Measurements from ENCODE around the gene LRP5.
"Not testable (repeated sequence)": the region's sequence is repeated elsewhere in the genome, so short reads cannot be mapped to it uniquely, and the experiment has no call there.

The LRP5 gene

DNA sequence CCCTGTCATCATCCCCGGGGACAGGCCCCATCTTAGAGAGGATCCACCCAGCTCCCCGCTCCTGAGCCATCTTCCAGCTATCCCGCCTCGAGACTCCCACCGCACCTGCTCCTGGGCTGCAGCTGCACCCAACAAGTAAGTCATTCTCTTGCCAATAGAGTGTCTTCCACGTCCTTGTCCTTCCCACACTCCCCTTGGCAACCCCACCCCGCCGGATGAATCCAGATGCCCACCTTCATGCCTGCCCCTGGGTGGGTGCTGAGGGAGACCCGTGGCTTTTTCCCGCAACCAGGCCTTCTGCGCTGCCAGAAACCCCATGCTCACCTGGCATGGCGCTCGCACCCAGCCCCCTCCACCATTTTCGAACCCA is 29.5 kb upstream of the LRP5 start:
- no peak for DNase-seq

DNA sequence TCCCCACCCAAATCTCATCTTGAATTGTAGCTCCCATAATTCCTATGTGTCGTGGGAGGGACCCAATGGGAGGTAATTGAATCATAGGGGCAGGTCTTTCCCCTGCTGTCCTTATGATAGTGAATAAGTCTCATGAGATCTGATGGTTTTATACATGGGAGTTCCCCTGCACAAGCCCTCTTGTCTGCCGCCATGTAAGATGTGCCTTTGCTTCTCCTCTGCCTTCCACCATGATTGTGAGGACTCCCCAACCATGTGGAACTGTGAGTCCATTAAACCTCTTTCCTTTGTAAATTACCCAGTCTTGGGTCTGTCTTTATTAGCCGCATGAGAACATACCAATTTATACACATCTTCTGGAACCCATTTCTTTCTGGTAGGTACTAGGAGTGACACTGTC is 27.8 kb upstream of the LRP5 start:
- DNase-seq: not testable (repeated sequence)

DNA sequence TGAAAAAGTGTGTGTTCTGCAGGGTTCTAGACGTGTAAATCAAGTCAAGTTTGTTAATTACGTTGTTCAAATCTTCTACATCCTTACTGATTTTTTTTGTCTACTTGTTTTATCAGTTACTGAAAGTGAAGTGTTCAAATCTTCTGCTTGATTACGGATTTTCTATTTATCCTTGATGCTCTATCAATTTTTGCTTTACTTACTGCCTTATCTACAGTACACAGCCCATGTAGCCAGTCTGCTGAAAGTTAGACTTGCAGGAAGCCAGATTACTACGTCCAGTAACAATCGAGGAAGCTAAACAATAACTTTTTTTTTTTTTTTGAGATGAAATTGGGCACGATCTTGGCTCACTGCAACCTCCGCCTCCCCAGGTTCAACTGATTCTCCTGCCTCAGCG is 25.0 kb upstream of the LRP5 start:
- no peak for DNase-seq

DNA sequence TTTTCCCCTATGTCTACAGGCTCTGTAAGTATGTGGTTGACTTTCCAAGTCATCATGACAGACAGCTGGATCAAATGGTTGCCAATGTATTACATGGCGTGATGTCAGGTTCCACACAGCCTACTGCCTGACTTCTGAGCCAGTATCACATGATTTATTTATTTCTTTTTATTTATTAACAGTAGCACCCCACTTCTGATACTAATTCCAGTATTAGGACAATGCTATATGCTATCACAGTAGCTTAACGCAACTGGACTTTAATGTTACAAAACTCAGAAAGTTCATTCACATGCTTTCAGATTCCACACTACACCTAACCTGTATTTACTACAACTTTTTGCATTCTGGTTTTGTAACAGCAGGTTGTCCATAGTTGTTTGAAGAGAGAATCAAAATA is 22.9 kb upstream of the LRP5 start:
- DNase-seq: no peak

DNA sequence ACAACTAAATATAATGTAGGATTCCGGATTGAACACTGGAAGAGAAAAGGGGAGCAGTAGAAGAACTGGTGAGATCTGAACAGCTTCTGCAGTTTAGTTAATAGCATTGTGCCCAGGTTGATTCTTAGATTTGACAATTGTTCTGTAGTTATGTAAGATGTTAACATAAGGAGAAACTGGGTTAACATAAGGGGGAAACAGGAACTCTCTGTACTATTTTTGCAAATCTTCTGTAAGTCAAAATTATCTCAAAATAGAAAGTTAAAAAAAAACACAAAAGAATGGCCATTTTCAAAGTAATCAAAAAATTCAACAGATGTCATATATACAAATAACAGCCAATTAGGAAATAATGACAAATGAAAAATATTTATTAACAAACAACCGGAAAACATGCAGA is 18.7 kb upstream of the LRP5 start:
- DNase-seq: no peak

DNA sequence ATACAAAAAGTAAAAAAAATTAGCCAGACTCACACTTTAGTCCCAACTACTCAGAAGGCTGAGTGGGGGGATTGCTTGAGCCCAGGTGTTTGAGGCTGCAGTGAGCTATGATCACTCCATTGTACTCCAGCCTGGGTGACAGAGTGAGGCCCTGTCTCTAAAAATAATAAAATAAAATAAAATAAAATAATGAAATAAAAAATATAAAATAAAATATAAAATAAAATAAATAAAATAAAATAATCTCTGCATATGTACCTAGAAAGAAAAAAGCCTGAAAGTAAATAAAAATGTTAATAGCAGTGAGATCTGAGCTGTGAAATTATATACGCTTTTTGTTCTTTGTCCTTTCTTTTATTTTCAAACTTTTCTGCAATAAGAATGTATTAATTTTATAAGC is 17.1 kb upstream of the LRP5 start:
- no peak for DNase-seq

DNA sequence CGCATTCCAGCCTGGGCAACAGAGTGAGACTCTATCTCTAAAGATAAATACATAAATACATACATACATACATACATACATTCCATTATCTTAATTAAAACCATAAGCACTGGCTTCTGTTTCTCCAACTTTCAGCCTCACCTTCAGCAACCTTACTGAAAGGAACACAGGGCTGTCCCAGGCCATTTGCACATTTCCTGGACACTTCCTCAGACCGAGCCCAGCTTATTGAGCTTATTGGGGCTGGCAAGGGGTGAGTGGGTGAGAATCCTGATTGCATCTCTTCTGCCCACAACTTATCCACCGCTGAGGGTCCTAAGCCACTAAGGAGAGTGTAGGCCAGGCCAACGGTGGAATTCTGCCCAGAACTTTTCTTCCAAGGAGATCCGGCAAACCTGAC is 16.5 kb upstream of the LRP5 start:
- no peak for DNase-seq

DNA sequence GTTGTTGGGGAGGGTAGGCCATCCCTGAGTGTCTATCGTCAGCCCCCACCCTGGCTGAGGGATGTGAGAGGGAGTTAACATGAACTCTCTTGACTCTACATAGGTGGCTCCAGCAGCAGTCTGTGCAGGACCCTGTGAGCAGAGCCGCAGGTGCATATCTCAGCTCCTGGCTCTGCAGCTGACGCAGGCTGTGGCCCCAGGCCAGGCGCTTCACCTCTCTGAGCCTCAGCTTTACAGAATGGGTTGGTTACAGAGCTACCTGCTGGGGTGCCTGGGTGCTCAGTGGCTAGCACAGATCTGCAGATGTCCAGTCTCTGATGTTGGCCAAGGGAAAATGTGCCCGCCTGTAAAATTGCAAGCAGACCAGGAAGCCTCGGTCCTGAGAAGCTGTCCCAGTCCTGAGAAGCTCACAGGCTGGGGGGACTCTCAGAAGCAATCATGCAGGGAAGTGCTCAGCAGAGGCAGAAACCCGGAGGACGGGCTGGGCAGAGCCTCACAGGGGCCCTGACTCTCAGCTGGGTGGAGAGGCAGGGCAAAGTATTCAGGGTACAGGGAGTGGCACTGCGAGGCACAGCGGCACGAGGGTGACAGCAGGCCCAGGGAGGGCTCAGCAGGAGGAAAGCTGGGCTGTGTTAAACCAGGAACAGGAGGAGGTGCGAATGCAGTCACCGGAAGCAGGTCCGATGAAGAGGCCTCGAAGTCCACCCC is 15.9 kb upstream of the LRP5 start:
- DNase-seq: no peak

DNA sequence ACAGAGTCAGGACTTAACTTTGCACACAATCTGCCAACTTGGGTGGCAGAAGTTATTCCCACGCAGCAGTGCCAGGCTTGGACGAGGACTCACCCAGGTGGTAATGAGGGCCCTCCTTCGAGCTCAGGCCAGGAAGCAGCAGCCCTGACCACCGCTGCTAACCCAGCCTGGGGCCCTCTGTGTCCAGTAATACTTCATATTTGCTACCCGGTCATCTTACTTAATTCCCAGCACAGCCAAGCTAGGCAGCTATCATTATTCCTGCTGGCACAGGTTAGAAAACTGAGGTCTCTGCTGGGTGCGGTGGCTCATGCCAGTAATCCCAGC is 15.4 kb upstream of the LRP5 start:
- no peak for DNase-seq

DNA sequence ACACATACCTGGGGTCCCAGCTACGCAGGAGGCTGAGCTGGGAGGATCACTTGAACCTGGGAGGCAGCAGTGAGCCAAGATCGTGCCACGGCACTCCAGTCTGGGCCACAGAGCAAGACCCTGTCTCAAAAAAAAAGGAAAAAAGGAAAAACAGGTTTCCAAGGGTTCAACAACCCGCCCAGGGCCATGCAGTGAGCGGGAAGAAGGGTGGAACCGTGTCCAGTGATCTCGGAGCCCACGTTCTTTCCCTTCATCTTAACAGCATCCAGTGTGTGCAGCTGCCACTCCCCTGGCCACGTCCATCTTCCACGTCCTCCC is 14.9 kb upstream of the LRP5 start:
- DNase-seq: no peak

DNA sequence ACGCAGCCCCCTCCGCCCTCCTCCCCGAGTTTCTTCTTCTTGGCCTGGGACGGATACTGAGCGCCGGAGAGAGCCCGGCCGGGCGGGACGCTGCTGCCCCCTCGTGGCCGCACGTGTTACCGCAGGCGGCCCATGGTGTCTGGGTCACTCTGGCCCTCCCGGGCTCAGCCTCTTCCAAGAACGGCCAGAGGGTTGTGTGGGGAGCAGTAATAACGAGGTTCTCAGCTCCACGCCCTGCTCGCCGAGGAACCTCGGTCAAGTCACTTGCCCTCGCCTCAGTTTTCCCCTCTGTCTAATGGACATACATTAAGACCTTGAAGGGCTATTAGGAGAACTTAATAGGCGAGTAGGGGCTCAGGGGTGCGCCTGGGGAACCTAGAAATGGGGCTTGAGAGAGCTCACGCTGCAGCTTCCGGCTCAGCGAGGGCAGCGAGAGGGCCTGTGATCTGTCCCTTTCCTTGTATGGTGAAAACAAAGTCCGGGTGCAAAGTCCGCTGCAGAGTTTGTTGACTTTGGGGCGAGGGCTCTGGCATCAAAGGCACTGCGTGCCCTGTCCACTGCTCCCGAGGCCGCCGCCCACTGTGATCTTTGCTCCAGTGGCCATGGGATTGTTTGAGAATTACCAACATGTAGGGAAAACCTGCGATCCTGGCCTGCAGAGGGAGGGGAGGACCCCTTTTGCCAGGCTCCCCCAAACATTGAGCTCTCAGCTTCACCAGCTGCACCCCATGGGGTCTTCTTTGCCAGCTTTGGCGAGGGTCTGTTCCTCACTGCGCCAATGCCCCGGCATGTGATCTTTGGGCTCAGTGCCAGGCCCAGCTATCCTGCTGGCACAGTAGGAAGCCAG is 14.4 kb upstream of the LRP5 start:
- no peak for DNase-seq

DNA sequence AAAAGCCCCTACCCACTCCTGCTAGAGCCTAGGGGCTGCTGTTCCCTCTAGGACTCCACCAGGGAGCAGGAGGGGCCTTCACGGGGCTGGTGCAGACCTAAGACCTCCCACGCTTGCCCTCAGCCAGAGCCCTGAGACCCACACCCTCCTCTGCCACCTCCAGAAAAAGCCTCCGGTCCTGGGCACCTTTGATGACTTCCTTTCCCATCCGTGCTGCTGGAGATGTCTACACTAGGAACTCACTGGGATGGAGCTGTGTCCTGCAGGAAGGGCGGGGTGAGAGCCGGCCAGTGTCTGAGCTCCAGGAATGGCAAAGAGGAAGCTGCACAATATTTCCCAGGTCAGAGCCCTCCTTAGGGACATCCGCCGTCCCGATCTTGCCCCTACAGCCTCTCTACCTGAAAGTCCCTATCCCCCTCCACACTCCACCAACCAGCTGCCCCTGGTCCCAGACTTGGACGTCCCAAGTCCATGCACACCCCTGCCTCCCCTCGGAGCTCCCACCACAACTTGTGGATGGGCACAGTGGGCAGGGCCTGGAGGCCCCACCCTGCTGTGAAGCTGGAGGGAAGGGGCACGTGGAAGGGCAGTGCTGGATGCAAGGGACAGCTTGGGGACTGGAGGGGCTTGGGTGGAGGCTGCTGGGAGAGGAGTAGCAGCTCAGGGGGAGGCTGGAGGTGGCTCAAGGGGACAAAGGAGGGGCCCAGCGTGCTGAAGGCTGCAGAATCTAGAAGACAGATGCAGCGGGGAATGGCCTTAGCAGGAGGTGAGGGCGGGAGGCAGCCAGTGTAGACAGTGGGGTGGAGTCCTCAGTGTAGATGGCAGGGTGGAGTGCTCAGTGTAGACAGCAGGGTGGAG is 13.5 kb upstream of the LRP5 start:
- no peak for DNase-seq

DNA sequence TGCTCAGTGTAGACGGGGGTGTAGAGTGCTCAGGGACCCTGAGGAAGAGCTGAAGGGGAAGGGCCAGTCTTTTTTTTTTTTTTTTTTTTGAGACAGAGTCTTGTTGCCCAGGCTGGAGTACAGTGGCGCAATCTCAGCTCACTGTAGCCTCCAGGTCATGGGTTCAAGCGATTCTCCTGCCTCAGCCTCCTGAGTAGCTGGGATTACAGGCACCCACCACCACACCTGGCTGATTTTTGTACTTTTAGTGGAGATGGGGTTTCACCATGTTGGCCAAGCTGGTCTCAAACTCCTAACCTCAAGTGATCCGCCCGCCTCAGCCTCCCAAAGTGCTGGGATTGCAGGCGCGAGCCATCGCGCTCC is 12.9 kb upstream of the LRP5 start:
- not testable (repeated sequence) for DNase-seq

DNA sequence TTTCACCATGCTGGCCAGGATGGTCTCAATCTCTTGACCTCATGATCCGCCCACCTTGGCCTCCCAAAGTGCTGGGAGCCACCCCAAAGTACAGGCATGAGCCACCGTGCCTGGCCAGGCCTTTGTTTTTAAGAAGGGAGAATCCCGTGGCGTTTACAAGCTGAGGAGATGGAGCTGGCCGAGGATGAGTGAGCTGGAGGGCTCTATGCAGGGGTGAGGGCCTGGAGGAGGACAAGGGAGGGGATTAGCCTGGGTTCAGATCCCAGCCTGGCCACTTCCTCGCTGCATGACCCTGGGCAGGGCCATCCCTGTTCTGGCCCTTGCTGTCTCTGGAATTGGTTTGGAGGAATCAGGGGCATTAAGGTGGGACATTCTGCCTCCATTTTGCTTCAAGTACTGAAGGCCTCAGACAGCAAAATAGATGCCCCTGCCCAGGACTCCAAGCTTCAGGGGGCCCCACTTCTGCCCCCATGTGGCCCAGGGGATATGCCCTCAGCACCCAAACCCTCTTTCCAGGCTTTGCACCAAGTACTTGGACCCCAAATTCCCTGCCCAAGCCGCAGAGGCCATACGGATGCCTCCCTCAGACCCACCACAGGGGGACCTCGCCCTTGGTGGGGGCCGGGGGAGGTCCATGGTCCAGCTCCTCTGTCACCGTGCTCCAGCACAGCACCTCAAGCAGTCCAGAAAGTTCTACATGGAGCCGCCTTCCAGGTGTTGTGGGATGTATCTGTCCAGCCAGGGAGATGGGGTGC is 12.1 kb upstream of the LRP5 start:
- DNase-seq: no peak

DNA sequence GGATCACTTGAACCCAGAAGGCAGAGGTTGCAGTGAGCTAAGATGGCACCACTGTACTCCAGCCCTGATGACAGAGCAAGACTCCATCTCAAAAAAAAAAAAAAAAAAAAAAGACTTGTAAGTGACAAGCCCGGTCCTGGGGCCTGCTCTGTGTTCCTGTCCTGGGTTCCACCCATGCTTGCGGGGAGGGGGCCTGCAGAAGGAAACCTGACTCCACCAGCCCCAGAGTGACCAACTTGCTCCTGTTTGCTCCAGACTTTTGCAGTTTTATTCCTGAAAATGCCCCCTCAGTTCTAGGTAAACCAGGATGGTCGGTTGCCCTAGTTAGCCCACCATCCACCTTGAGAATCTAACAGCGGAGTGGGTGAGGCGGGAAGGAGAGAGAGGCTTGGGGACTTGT is 10.1 kb upstream of the LRP5 start:
- DNase-seq: no peak

DNA sequence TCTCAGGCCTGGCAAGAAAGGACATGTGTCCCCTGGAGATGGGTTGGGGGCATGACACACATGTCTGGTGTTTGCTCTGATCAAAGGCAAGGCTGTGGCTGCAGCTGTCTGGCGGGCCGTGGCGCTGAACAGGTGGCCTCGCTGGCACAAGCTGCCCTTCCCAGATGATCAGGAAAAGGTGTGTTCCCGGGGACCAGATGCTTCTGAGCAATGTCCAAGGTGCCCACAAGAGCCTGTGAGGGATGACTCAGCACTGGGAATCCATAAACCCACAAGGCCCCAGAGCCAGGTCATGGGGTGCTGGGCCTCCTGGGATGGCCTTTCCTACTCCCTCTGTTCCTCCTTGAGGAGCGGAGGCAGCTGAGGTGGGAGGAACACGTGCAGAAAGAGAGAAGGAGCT is 9.7 kb upstream of the LRP5 start:
- DNase-seq: no peak

DNA sequence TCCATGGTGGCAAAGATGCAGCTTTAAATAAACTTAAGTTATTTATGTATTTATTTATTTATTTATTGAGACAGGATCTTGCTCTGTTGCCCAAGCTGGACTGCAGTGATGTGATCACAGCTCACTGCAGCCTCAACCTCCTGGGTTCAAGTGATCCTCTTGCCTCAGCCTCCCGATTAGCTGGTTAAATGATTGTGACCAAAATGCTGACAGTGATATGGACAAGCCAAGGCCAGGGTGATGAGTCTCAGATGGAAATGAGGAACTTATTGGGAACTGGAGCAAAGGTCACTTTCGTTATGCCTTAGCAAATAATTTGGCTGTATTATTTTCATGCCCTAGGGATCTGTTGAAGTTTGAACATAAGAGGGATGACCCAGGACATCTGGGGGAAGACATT is 9.3 kb upstream of the LRP5 start:
- DNase-seq: no peak

DNA sequence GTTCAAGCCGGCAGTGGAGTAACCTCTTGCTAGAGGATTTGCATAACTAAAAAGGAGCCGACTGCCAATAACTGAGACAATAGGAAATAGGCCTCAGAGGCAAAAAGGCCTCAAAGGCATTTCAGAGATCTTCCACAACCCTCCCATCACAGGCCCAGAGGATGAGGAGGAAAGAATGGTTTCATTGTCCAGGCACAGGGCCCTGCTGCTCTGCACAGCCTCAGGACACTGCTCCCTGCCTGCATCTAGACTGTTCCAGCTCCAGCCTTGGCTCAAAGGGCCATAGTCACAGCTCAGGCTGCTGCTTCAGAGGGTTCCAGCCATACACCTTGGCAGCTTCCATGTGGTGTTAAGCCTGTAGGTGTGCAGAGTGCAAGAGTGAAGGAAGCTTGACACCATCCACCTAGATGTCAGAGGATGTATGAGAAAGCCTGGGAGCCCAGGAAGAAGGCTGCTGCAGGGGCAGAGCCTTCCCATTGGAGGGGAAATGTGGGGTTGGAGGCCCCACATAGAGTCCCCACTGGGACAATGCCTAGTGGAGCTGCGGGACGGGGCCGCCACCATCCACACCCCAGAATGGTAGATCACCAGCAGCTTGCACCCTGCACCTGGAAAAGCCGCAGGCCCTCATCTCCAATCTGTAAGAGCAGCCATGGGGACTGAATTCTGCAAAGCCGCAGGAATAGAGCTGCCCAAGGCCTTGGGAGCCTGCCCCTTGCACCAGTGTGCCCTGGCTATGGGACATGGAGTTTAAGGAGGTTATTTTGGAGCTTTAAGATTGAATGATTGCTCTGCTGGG is 8.2 kb upstream of the LRP5 start:
- no peak for DNase-seq

DNA sequence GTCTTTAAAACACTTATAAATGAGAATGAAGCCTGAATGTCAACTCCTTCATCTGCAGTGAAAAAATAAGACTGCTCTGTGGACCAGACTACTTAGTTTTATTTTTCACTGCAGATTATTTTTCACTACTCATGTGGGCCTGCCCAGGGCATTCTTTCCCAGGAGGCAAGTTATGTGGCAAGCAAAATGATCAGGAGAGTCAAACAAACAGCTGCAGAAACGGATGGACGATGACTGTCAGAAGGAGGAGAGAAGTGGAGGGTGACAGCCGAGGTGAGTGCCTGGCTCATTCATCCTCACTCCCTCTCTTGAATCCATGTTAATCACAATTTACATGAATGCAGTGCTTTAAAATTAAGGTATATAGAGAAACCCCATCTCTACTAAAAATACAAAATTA is 5.8 kb upstream of the LRP5 start:
- DNase-seq: no peak

DNA sequence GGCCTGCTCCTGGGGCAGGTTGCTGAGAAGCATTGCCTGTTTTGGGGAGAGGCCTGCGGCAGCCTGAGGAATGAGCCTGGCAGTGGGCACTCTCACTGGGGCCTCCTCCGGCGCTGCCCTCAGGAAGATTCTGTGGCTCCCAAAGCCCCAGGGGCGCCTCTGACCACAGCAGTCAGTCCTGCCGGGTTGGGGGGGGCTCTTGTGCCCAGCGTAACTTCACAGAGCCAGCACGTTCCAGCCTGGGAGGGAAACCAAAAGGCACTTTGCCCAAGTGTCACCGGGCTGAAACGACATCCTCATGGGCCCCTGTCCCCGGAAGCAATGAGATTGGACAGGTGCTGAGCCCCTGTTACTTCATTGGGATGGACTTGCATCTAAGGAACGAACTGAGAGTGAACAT is 4.3 kb upstream of the LRP5 start:
- no peak for DNase-seq

DNA sequence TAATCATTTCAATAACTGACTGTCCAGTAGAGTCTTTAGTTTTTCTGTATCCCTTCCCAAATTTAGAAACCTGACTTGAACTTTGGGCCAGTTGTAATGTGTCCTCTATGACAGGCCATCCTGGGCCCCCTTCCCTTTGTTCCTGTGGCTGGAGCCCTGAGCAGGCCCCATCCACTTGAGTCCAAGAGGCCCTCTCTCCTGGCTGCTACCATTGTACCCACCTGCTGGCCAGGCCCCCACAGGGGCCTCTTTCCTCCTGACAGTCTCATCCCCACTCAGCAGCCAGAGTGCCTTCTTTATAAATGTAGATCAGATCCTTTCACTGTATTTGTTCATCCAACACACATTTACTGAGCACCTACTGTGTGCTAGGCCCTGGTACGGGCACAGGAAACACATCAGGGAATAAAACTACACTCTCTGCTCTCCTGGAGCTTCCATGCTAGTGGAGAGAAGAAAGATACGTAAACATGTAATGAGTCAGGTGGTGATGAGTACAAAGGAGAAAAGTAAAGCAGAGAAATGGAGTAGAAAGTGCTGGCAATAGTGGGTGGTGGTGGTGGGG is 2.7 kb upstream of the LRP5 start:
- no peak for DNase-seq

Measured in DMS 273 treated with DMSO at 0.1 percent for 48 hours (cell line).